ENCODE results near the gene ATP4A. TPM values are rescaled to one million over a fixed set of nuclear protein-coding genes. Genes with fewer than 3 reads are reported as not detected.
"Not testable (repeated sequence)": the region's sequence is repeated elsewhere in the genome, so short reads cannot be mapped to it uniquely, and the experiment has no call there.

Gene ATP4A
- not detected for total RNA-seq

- H3K27me3 ChIP-seq (ENCODE audit: insufficient read depth, low read length), result peaks cover 12% of the 10 kb centered on the region
- no peaks in the 10 kb centered on the region for H3K9me3 ChIP-seq (ENCODE audit: low read depth, low read length)
- H3K4me3 ChIP-seq (ENCODE audit: low read length), result no peak within 1 kb of the TSS
- peaks cover 8% of the 10 kb centered on the region for H3K4me1 ChIP-seq (ENCODE audit: insufficient read depth, low read length)
Measured at GRCh38 chr19:35563207-35563829, at the start of gene ATP4A. TSS of gene ATP4A (minus strand) at chr19:35563658. CDS start at chr19:35563629, 29 bp downstream.

- Histone ChIP-seq H3K4me1 (ENCODE audit: insufficient read depth, low read length) (peaks cover 35% of the 10 kb centered on the region), H3K27me3 (ENCODE audit: insufficient read depth, low read length) (no peaks in the 10 kb centered on the region), H3K9me3 (ENCODE audit: low read depth, low read length) (no peaks in the 10 kb centered on the region), H3K4me3 (ENCODE audit: low read length) (peak within 1 kb of the TSS; percentile 62)
Measured at GRCh38 chr19:35612559-35613321, 49.3 kb upstream of the ATP4A start, which contains the start of gene HAUS5. TSS of gene HAUS5 (plus strand) at chr19:35612735. CDS start at chr19:35612795, 60 bp downstream.

- Histone ChIP-seq H3K4me3 (ENCODE audit: low read length) (peak overlapping the region; percentile 62), H3K27me3 (ENCODE audit: insufficient read depth, low read length) (no peaks in the 10 kb centered on the region), H3K4me1 (ENCODE audit: insufficient read depth, low read length) (peaks cover 35% of the 10 kb centered on the region)
Measured at GRCh38 chr19:35612224-35612558, 48.7 kb upstream of the ATP4A start.

GRCh38 chr19:35609851-35610353 lies 46.4 kb upstream of the ATP4A start:
- Histone ChIP-seq H3K27me3 (ENCODE audit: insufficient read depth, low read length) (no peaks in the 10 kb centered on the region), H3K9me3 (ENCODE audit: low read depth, low read length) (no peaks in the 10 kb centered on the region), H3K4me3 (ENCODE audit: low read length) (no peak overlapping the region), H3K4me1 (ENCODE audit: insufficient read depth, low read length) (peaks cover 35% of the 10 kb centered on the region)

More at GRCh38 chr19:35612224-35612558, 48.7 kb upstream of the ATP4A start:
- no peaks in the 10 kb centered on the region for H3K9me3 ChIP-seq (ENCODE audit: low read depth, low read length)

- Histone ChIP-seq H3K4me3 (ENCODE audit: low read length) (no peak overlapping the region), H3K27me3 (ENCODE audit: insufficient read depth, low read length) (no peaks in the 10 kb centered on the region), H3K4me1 (ENCODE audit: insufficient read depth, low read length) (peaks cover 32% of the 10 kb centered on the region), H3K9me3 (ENCODE audit: low read depth, low read length) (no peaks in the 10 kb centered on the region)
Measured at GRCh38 chr19:35608251-35608650, 44.8 kb upstream of the ATP4A start.

- Histone ChIP-seq H3K27me3 (ENCODE audit: insufficient read depth, low read length) (no peaks in the 10 kb centered on the region), H3K4me1 (ENCODE audit: insufficient read depth, low read length) (peaks cover 26% of the 10 kb centered on the region)
Measured at GRCh38 chr19:35607661-35608060, 44.2 kb upstream of the ATP4A start.

GRCh38 chr19:35607170-35607569 lies 43.7 kb upstream of the ATP4A start:
- H3K27me3 ChIP-seq (ENCODE audit: insufficient read depth, low read length); H3K4me3 ChIP-seq (ENCODE audit: low read length); H3K9me3 ChIP-seq (ENCODE audit: low read depth, low read length): not testable (repeated sequence)
- H3K4me1 ChIP-seq (ENCODE audit: insufficient read depth, low read length), result peaks cover 23% of the 10 kb centered on the region

More at GRCh38 chr19:35607661-35608060, 44.2 kb upstream of the ATP4A start:
- Histone ChIP-seq H3K4me3 (ENCODE audit: low read length) (no peak overlapping the region), H3K9me3 (ENCODE audit: low read depth, low read length) (no peaks in the 10 kb centered on the region)

- H3K27me3 ChIP-seq (ENCODE audit: insufficient read depth, low read length); H3K9me3 ChIP-seq (ENCODE audit: low read depth, low read length); H3K4me3 ChIP-seq (ENCODE audit: low read length); H3K4me1 ChIP-seq (ENCODE audit: insufficient read depth, low read length): not testable (repeated sequence)
Measured at GRCh38 chr19:35604436-35604835, 41.0 kb upstream of the ATP4A start.

GRCh38 chr19:35601971-35602370 lies 38.5 kb upstream of the ATP4A start:
- Histone ChIP-seq H3K9me3 (ENCODE audit: low read depth, low read length) (no peaks in the 10 kb centered on the region), H3K27me3 (ENCODE audit: insufficient read depth, low read length) (no peaks in the 10 kb centered on the region), H3K4me3 (ENCODE audit: low read length) (no peak overlapping the region), H3K4me1 (ENCODE audit: insufficient read depth, low read length) (no peaks in the 10 kb centered on the region)

- Histone ChIP-seq H3K4me3 (ENCODE audit: low read length) (no peak overlapping the region), H3K4me1 (ENCODE audit: insufficient read depth, low read length) (no peaks in the 10 kb centered on the region), H3K9me3 (ENCODE audit: low read depth, low read length) (no peaks in the 10 kb centered on the region), H3K27me3 (ENCODE audit: insufficient read depth, low read length) (no peaks in the 10 kb centered on the region)
Measured at GRCh38 chr19:35596366-35596999, 33.0 kb upstream of the ATP4A start.

- H3K9me3 ChIP-seq (ENCODE audit: low read depth, low read length), result no peaks in the 10 kb centered on the region
- no peak overlapping the region for H3K4me3 ChIP-seq (ENCODE audit: low read length)
- no peaks in the 10 kb centered on the region for H3K27me3 ChIP-seq (ENCODE audit: insufficient read depth, low read length)
- no peaks in the 10 kb centered on the region for H3K4me1 ChIP-seq (ENCODE audit: insufficient read depth, low read length)
Measured at GRCh38 chr19:35595928-35596327, 32.5 kb upstream of the ATP4A start.

GRCh38 chr19:35595026-35595425 lies 31.6 kb upstream of the ATP4A start:
- not testable (repeated sequence) for H3K4me1 ChIP-seq (ENCODE audit: insufficient read depth, low read length); H3K4me3 ChIP-seq (ENCODE audit: low read length); H3K27me3 ChIP-seq (ENCODE audit: insufficient read depth, low read length); H3K9me3 ChIP-seq (ENCODE audit: low read depth, low read length)

GRCh38 chr19:35592226-35592625 lies 28.8 kb upstream of the ATP4A start:
- Histone ChIP-seq H3K4me1 (ENCODE audit: insufficient read depth, low read length) (no peaks in the 10 kb centered on the region), H3K27me3 (ENCODE audit: insufficient read depth, low read length) (no peaks in the 10 kb centered on the region), H3K4me3 (ENCODE audit: low read length) (no peak overlapping the region), H3K9me3 (ENCODE audit: low read depth, low read length) (no peaks in the 10 kb centered on the region)

GRCh38 chr19:35590875-35591274 lies 27.4 kb upstream of the ATP4A start:
- no peaks in the 10 kb centered on the region for H3K27me3 ChIP-seq (ENCODE audit: insufficient read depth, low read length)
- no peak overlapping the region for H3K4me3 ChIP-seq (ENCODE audit: low read length)
- no peaks in the 10 kb centered on the region for H3K4me1 ChIP-seq (ENCODE audit: insufficient read depth, low read length)
- no peaks in the 10 kb centered on the region for H3K9me3 ChIP-seq (ENCODE audit: low read depth, low read length)

GRCh38 chr19:35587321-35587720 lies 23.9 kb upstream of the ATP4A start:
- no peaks in the 10 kb centered on the region for H3K4me1 ChIP-seq (ENCODE audit: insufficient read depth, low read length)
- H3K4me3 ChIP-seq (ENCODE audit: low read length), result no peak overlapping the region
- no peaks in the 10 kb centered on the region for H3K9me3 ChIP-seq (ENCODE audit: low read depth, low read length)
- H3K27me3 ChIP-seq (ENCODE audit: insufficient read depth, low read length), result no peaks in the 10 kb centered on the region

Data from mononuclear cell (primary cell).